ENCODE data around the gene MAML3.

GRCh38 chr4:139841464-139842195 is 312.4 kb downstream of the MAML3 start:
- no peak for TF ChIP-seq POLR2AphosphoS5 (IDR thresholded peaks at IDR 0.05; ENCODE audit: low read depth, low read length)
- TF ChIP-seq TAF1 (IDR thresholded peaks at IDR 0.05; ENCODE audit: borderline replicate concordance, insufficient read depth, low read length) = no peak
- no peak for TF ChIP-seq SIN3A (IDR thresholded peaks at IDR 0.05; ENCODE audit: borderline replicate concordance, insufficient read depth, low read length)
